CD4-positive, alpha-beta T cell (primary cell): ENCODE measurements around the gene OR2AJ1. TPM values are rescaled to one million over a fixed set of nuclear protein-coding genes. Genes with fewer than 3 reads are reported as not detected.

Experiments used
- ATAC-seq: fragments of 200-7000 bp; cut with Tn5 transposase; one replicate; pipeline ENCODE4 v1.10.0; 2022; ENCODE audit warnings: mild to moderate bottlenecking; ENCODE audit not compliant: poor library complexity
- CTCF ChIA-PET: fragments of 350-600 bp; sonication (Branson Sonifier 250); formaldehyde crosslinking; loops from one replicate; lab custom pipeline; 2021; ENCODE audit warnings: antibody characterized with exemption, inconsistent platforms; lab: Charles Lee
- POLR2A ChIA-PET: fragments of 350-600 bp; sonication (Branson Sonifier 250); formaldehyde crosslinking; loops from one replicate; lab custom pipeline; 2021; ENCODE audit warnings: antibody characterized with exemption, inconsistent platforms; lab: Charles Lee
- DNase-seq, 14 experiments: peaks; one replicate each; pipeline ENCODE4 v3.0.0-alpha.2; 2013 to 2020; ENCODE audit warnings: mixed read lengths in 2 of 14
- H3K27ac ChIP-seq, 2 donors: one replicate each; pipeline versions ENCODE4 v1.5.1 to v1.7.0; 2013; ENCODE audit warnings: low read length in 2 of 2, low read depth in 1 of 2, mild to moderate bottlenecking in 1 of 2
- H3K27me3 ChIP-seq, 2 experiments: 1 replicate in 1 of 2; 2 replicates in 1 of 2; pipeline versions ENCODE4 v1.6.1 to v1.7.0; 2013; ENCODE audit warnings: low read length in 2 of 2, control low read depth in 1 of 2, mild to moderate bottlenecking in 1 of 2, moderate library complexity in 1 of 2; ENCODE audit not compliant: insufficient read depth in 2 of 2, control insufficient read depth in 1 of 2
- H3K36me3 ChIP-seq: one replicate; pipeline ENCODE4 v1.6.1; 2013; ENCODE audit warnings: low read length, control low read depth; ENCODE audit not compliant: insufficient read depth
- H3K4me1 ChIP-seq: one replicate; pipeline ENCODE4 v1.6.1; 2013; ENCODE audit warnings: low read length, control low read depth; ENCODE audit not compliant: insufficient read depth
- H3K4me3 ChIP-seq: one replicate; pipeline ENCODE4 v1.5.1; 2013; ENCODE audit warnings: mild to moderate bottlenecking, low read length, moderate library complexity
- H3K9me3 ChIP-seq, 2 experiments: 1 replicate in 1 of 2; 2 replicates in 1 of 2; pipeline versions ENCODE4 v1.6.1 to v1.7.0; 2013; ENCODE audit warnings: low read length in 2 of 2, mild to moderate bottlenecking in 2 of 2, control low read depth in 1 of 2, moderate library complexity in 1 of 2; ENCODE audit not compliant: control insufficient read depth in 1 of 2, insufficient read depth in 1 of 2
- H3K27ac Mint-ChIP-seq: one replicate; pipeline ENCODE4 v1.8.0; 2020; ENCODE audit warnings: mixed read lengths
- H3K27me3 Mint-ChIP-seq: one replicate; pipeline ENCODE4 v1.8.0; 2021; ENCODE audit warnings: mixed read lengths
- H3K36me3 Mint-ChIP-seq: one replicate; pipeline ENCODE4 v1.8.0; 2021; ENCODE audit warnings: low read depth, mixed read lengths
- H3K4me1 Mint-ChIP-seq: one replicate; pipeline ENCODE4 v1.8.0; 2021; ENCODE audit warnings: low read depth, mixed read lengths
- H3K4me3 Mint-ChIP-seq: one replicate; pipeline ENCODE4 v1.8.0; 2020; ENCODE audit warnings: mild to moderate bottlenecking, mixed read lengths
- H3K9me3 Mint-ChIP-seq: one replicate; pipeline ENCODE4 v1.8.0; 2020; ENCODE audit warnings: mixed read lengths
- intact Hi-C, 2 experiments: fragments of 100-400 bp; cut with DNase I in 1 of 2; cut with micrococcal nuclease in 1 of 2; formaldehyde crosslinking; loops; one replicate each; pipeline versions ENCODE4 v1.15.1 to v1.9.0; 2023 to 2025; cut with DNase I, micrococcal nuclease
- total RNA-seq, 174 experiments: library from RNA in 2 of 174; stranded (reverse) in 2 of 174; gene quantifications; one replicate each; pipeline ENCODE4 v1.2.3 and lab custom pipeline; 2021 to 2026
- TF ChIP-seq, protein P1 (sequence below): fragments of 200-600 bp; IDR thresholded peaks from one replicate; pipeline ENCODE4 v1.8.0; 2022; ENCODE audit warnings: antibody characterized with exemption, mild to moderate bottlenecking

OR2AJ1 gene
- total RNA-seq, 2 experiments from 2014 or later = not detected

GRCh38 chr1:247905181-247905580, 19.5 kb upstream of the OR2AJ1 start:
- TF ChIP-seq, protein P1, sequence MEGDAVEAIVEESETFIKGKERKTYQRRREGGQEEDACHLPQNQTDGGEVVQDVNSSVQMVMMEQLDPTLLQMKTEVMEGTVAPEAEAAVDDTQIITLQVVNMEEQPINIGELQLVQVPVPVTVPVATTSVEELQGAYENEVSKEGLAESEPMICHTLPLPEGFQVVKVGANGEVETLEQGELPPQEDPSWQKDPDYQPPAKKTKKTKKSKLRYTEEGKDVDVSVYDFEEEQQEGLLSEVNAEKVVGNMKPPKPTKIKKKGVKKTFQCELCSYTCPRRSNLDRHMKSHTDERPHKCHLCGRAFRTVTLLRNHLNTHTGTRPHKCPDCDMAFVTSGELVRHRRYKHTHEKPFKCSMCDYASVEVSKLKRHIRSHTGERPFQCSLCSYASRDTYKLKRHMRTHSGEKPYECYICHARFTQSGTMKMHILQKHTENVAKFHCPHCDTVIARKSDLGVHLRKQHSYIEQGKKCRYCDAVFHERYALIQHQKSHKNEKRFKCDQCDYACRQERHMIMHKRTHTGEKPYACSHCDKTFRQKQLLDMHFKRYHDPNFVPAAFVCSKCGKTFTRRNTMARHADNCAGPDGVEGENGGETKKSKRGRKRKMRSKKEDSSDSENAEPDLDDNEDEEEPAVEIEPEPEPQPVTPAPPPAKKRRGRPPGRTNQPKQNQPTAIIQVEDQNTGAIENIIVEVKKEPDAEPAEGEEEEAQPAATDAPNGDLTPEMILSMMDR = no peak
- ATAC-seq (no peak), DNase-seq (no peak)
- ChIA-PET POLR2A (no interaction called here), CTCF (no interaction called here)
- Mint-ChIP-seq H3K27ac (no peak overlapping the region), H3K4me1 (peaks cover 18% of the 10 kb centered on the region), H3K36me3 (peaks cover 7% of the 10 kb centered on the region), H3K9me3 (no peaks in the 10 kb centered on the region), H3K27me3 (no peaks in the 10 kb centered on the region), H3K4me3 (peak overlapping the region; percentile 66)
- Histone ChIP-seq H3K4me1 (no peaks in the 10 kb centered on the region), H3K27ac (no peak overlapping the region), H3K9me3 (peaks cover 0 to 6% of the 10 kb centered on the region in 2 experiments), H3K27me3 (no peaks in the 10 kb centered on the region), H3K4me3 (no peak overlapping the region), H3K36me3 (no peaks in the 10 kb centered on the region)
- intact Hi-C loops = no loop called here

DNA sequence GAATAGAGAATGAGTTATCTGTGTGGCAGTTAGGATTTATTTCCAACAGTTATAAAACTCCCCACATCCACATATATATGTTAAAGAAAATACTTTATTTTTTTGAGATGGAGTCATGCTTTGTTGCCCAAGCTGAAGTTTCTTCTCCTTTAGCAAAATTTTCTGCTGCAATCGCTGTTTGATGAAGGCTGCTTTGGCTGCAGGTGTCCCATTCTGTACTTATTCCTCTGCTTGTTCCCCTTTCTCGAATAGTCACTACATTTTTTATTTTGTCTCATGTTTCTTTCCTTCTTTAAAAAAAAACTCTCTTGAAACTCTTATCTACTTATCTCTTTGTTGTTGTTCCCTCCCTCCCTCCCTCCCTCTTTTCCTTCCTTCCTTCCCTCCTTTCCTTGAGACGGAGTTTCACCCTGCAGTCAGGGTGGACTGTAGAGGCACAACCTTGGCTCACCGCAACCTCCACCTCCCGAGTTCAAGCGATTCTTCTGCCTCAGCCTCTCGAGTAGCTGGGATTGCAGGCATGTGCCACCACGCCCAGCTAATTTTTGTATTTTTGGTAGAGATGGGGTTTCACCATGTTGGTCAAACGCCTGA, 18.7 kb upstream of the OR2AJ1 start:
- peaks cover 7% of the 10 kb centered on the region for H3K36me3 Mint-ChIP-seq
- TF ChIP-seq, protein P1 = no peak
- no peaks in the 10 kb centered on the region for H3K36me3 ChIP-seq
- intact Hi-C loops = no loop called here
- H3K4me3 Mint-ChIP-seq = peak overlapping the region; percentile 86
- POLR2A ChIA-PET = no interaction called here
- no peaks in the 10 kb centered on the region for H3K9me3 Mint-ChIP-seq
- peak overlapping the region; percentile 47 for H3K4me3 ChIP-seq
- DNase-seq (no peak), ATAC-seq (peak; percentile 32)
- H3K4me1 Mint-ChIP-seq = peaks cover 18% of the 10 kb centered on the region
- CTCF ChIA-PET = no interaction called here
- peak overlapping the region; percentile 82 for H3K27ac Mint-ChIP-seq
- H3K4me1 ChIP-seq = no peaks in the 10 kb centered on the region
- H3K9me3 ChIP-seq = peaks cover 0 to 6% of the 10 kb centered on the region in 2 experiments
- no peak overlapping the region for H3K27ac ChIP-seq
- no peaks in the 10 kb centered on the region for H3K27me3 ChIP-seq
- no peaks in the 10 kb centered on the region for H3K27me3 Mint-ChIP-seq

GRCh38 chr1:247906504-247907047, 18.1 kb upstream of the OR2AJ1 start:
- Mint-ChIP-seq H3K36me3 (peaks cover 7% of the 10 kb centered on the region), H3K4me3 (peak overlapping the region; percentile 86), H3K9me3 (no peaks in the 10 kb centered on the region), H3K27ac (peak overlapping the region; percentile 82), H3K27me3 (no peaks in the 10 kb centered on the region), H3K4me1 (peaks cover 18% of the 10 kb centered on the region)
- TF ChIP-seq, protein P1 = no peak
- no peaks in the 10 kb centered on the region for H3K27me3 ChIP-seq
- intact Hi-C loops = no loop called here
- H3K36me3 ChIP-seq = no peaks in the 10 kb centered on the region
- DNase-seq = peak in 3 of 14 experiments; percentile 25 to 48 (median 35)
- POLR2A ChIA-PET = interaction anchor here (0.8 kb wide), 1 partner anchor 31 kb away, joined by 4 read pairs; no protein-coding TSS in a partner anchor
- CTCF ChIA-PET = no interaction called here
- peak; percentile 44 for ATAC-seq
- H3K4me3 ChIP-seq = peak overlapping the region; percentile 47
- H3K4me1 ChIP-seq = no peaks in the 10 kb centered on the region
- no peak overlapping the region for H3K27ac ChIP-seq
- peaks cover 0 to 6% of the 10 kb centered on the region in 2 experiments for H3K9me3 ChIP-seq
